GM18505 (cell line): ENCODE measurements around the gene SHLD2.
"Not testable (repeated sequence)": the region's sequence is repeated elsewhere in the genome, so short reads cannot be mapped to it uniquely, and the experiment has no call there.

ENCODE experiments used
- ATAC-seq: cut with Tn5 transposase; IDR thresholded peaks from one replicate; pipeline ENCODE4 v1.9.1; 2021; ENCODE audit not compliant: unreplicated experiment

Gene SHLD2

GRCh38 chr10:87163414-87163813 lies 68.4 kb downstream of the SHLD2 start:
- not testable (repeated sequence) for ATAC-seq

- ATAC-seq = not testable (repeated sequence)
Measured at GRCh38 chr10:87169857-87170256, 74.9 kb downstream of the SHLD2 start.

- not testable (repeated sequence) for ATAC-seq
Measured at GRCh38 chr10:87170705-87171104, 75.7 kb downstream of the SHLD2 start.

GRCh38 chr10:87171670-87172069 lies 76.7 kb downstream of the SHLD2 start:
- ATAC-seq = not testable (repeated sequence)

GRCh38 chr10:87172178-87172577 lies 77.2 kb downstream of the SHLD2 start:
- ATAC-seq = not testable (repeated sequence)

- not testable (repeated sequence) for ATAC-seq
Measured at GRCh38 chr10:87177587-87177986, 82.6 kb downstream of the SHLD2 start.

GRCh38 chr10:87184421-87184820 lies 89.4 kb downstream of the SHLD2 start:
- not testable (repeated sequence) for ATAC-seq

- ATAC-seq = not testable (repeated sequence)
Measured at GRCh38 chr10:87186016-87186415, 91.0 kb downstream of the SHLD2 start.

GRCh38 chr10:87187573-87187972 lies 92.6 kb downstream of the SHLD2 start:
- ATAC-seq = not testable (repeated sequence)

- not testable (repeated sequence) for ATAC-seq
Measured at GRCh38 chr10:87191841-87192240, 96.8 kb downstream of the SHLD2 start.

- not testable (repeated sequence) for ATAC-seq
Measured at GRCh38 chr10:87200924-87201323, 105.9 kb downstream of the SHLD2 start.

GRCh38 chr10:87204801-87205200 lies 109.8 kb downstream of the SHLD2 start:
- ATAC-seq = not testable (repeated sequence)

GRCh38 chr10:87206922-87207321 lies 111.9 kb downstream of the SHLD2 start:
- not testable (repeated sequence) for ATAC-seq

GRCh38 chr10:87210309-87210708 lies 115.3 kb downstream of the SHLD2 start:
- not testable (repeated sequence) for ATAC-seq

GRCh38 chr10:87211848-87212247 lies 116.8 kb downstream of the SHLD2 start:
- ATAC-seq = not testable (repeated sequence)

GRCh38 chr10:87213150-87213765 lies 118.3 kb downstream of the SHLD2 start:
- ATAC-seq = not testable (repeated sequence)

GRCh38 chr10:87213806-87214205 lies 118.8 kb downstream of the SHLD2 start:
- ATAC-seq = not testable (repeated sequence)

- ATAC-seq = not testable (repeated sequence)
Measured at GRCh38 chr10:87216120-87216519, 121.1 kb downstream of the SHLD2 start.

- not testable (repeated sequence) for ATAC-seq
Measured at GRCh38 chr10:87219370-87219769, 124.4 kb downstream of the SHLD2 start.

GRCh38 chr10:87222789-87223188 lies 127.8 kb downstream of the SHLD2 start:
- not testable (repeated sequence) for ATAC-seq

- not testable (repeated sequence) for ATAC-seq
Measured at GRCh38 chr10:87225148-87225547, 130.1 kb downstream of the SHLD2 start, which contains the start of gene NUTM2A. TSS of gene NUTM2A (plus strand) at chr10:87225448. CDS start at chr10:87225831, 383 bp downstream.

- ATAC-seq = not testable (repeated sequence)
Measured at GRCh38 chr10:87228247-87228646, 133.2 kb downstream of the SHLD2 start.
